Ishikawa (cell line): Measurements from ENCODE around the gene CRYAB.

Source experiments
- CEBPB ChIP-seq: IDR thresholded peaks from 2 replicates; pipeline ENCODE4 v1.6.1; 2012
- CREB1 ChIP-seq: IDR thresholded peaks from 2 replicates; pipeline ENCODE4 v1.6.1; 2012; ENCODE audit warnings: low read depth
- EGR1 ChIP-seq: IDR thresholded peaks from 2 replicates; pipeline ENCODE4 v1.6.1; 2012
- EP300 ChIP-seq: IDR thresholded peaks from 2 replicates; pipeline ENCODE4 v1.6.1; 2012; ENCODE audit warnings: borderline replicate concordance
- MAX ChIP-seq: IDR thresholded peaks from 2 replicates; pipeline ENCODE4 v1.6.1; 2012
- NFIC ChIP-seq: IDR thresholded peaks from 2 replicates; pipeline ENCODE4 v1.6.1; 2012
- TAF1 ChIP-seq: IDR thresholded peaks from 2 replicates; pipeline ENCODE4 v1.6.1; 2012; ENCODE audit warnings: low read depth, mild to moderate bottlenecking
- TCF12 ChIP-seq: IDR thresholded peaks from 2 replicates; pipeline ENCODE4 v1.6.1; 2012; ENCODE audit warnings: low read depth
- TEAD4 ChIP-seq: IDR thresholded peaks from 2 replicates; pipeline ENCODE4 v1.6.1; 2012

GRCh38 chr11:111910676-111911562 lies 651 bp downstream of the CRYAB start:
- TF ChIP-seq TCF12 (no peak), CREB1 (no peak), CEBPB (no peak), TAF1 (no peak), EP300 (no peak), TEAD4 (no peak), EGR1 (no peak), NFIC (no peak), MAX (no peak)
